Measurements from ENCODE around the gene KAT2A.

KAT2A gene

GRCh38 chr17:42131981-42132432, 10.8 kb upstream of the KAT2A start:
- no peak overlapping the region for H3K9ac ChIP-seq (ENCODE audit: low read length)
- no peaks in the 10 kb centered on the region for H3K27me3 ChIP-seq (ENCODE audit: control insufficient read depth, insufficient read depth, low read length)
- H3K27ac ChIP-seq (ENCODE audit: low read depth, low read length): no peak overlapping the region
- no peaks in the 10 kb centered on the region for H3K4me1 ChIP-seq (ENCODE audit: control insufficient read depth, insufficient read depth, low read length)
- no peak overlapping the region for H3K4me3 ChIP-seq (ENCODE audit: low read length)
- peaks cover 22% of the 10 kb centered on the region for H3K36me3 ChIP-seq (ENCODE audit: control insufficient read depth, insufficient read depth, low read length)

DNA sequence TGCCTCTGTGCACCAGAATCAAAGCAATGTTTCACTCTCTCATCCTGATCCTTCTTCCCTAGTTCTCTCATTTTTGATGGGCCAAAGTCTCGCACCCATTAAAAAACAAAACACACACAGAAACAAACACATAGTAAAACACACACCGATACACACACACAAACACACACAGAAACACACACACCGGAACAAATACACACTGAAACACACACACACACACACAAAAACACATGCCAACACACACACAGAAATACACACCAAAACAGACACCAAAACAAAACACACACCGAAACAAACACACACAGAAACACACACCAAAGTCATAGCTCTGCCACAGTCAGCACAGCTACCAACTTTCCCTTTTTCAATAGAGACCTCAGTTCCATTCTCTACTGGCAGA, 10.1 kb upstream of the KAT2A start:
- H3K4me3 ChIP-seq (ENCODE audit: low read length): no peak overlapping the region

GRCh38 chr17:42130310-42130936, 9.3 kb upstream of the KAT2A start:
- no peak overlapping the region for H3K4me3 ChIP-seq (ENCODE audit: low read length)
- no peaks in the 10 kb centered on the region for H3K4me1 ChIP-seq (ENCODE audit: control insufficient read depth, insufficient read depth, low read length)
- peak overlapping the region; percentile 20 for H3K27ac ChIP-seq (ENCODE audit: low read depth, low read length)
- peaks cover 22% of the 10 kb centered on the region for H3K36me3 ChIP-seq (ENCODE audit: control insufficient read depth, insufficient read depth, low read length)
- no peaks in the 10 kb centered on the region for H3K27me3 ChIP-seq (ENCODE audit: control insufficient read depth, insufficient read depth, low read length)
- H3K9ac ChIP-seq (ENCODE audit: low read length): no peak overlapping the region

More for the DNA sequence above, 10.1 kb upstream of the KAT2A start:
- H3K27ac ChIP-seq (ENCODE audit: low read depth, low read length): peak overlapping the region; percentile 20
- H3K36me3 ChIP-seq (ENCODE audit: control insufficient read depth, insufficient read depth, low read length): peaks cover 22% of the 10 kb centered on the region
- no peak overlapping the region for H3K9ac ChIP-seq (ENCODE audit: low read length)
- H3K27me3 ChIP-seq (ENCODE audit: control insufficient read depth, insufficient read depth, low read length): no peaks in the 10 kb centered on the region
- no peaks in the 10 kb centered on the region for H3K4me1 ChIP-seq (ENCODE audit: control insufficient read depth, insufficient read depth, low read length)

GRCh38 chr17:42129109-42129837, 8.1 kb upstream of the KAT2A start:
- peak overlapping the region; percentile 33 for H3K27ac ChIP-seq (ENCODE audit: low read depth, low read length)
- peaks cover 27% of the 10 kb centered on the region for H3K36me3 ChIP-seq (ENCODE audit: control insufficient read depth, insufficient read depth, low read length)
- no peaks in the 10 kb centered on the region for H3K27me3 ChIP-seq (ENCODE audit: control insufficient read depth, insufficient read depth, low read length)
- no peak overlapping the region for H3K4me3 ChIP-seq (ENCODE audit: low read length)
- H3K4me1 ChIP-seq (ENCODE audit: control insufficient read depth, insufficient read depth, low read length): no peaks in the 10 kb centered on the region
- no peak overlapping the region for H3K9ac ChIP-seq (ENCODE audit: low read length)

- Histone ChIP-seq H3K4me1 (ENCODE audit: control insufficient read depth, insufficient read depth, low read length) (no peaks in the 10 kb centered on the region), H3K9ac (ENCODE audit: low read length) (no peak overlapping the region), H3K27me3 (ENCODE audit: control insufficient read depth, insufficient read depth, low read length) (no peaks in the 10 kb centered on the region), H3K4me3 (ENCODE audit: low read length) (no peak overlapping the region), H3K27ac (ENCODE audit: low read depth, low read length) (no peak overlapping the region), H3K36me3 (ENCODE audit: control insufficient read depth, insufficient read depth, low read length) (peaks cover 27% of the 10 kb centered on the region)
Observed at GRCh38 chr17:42127414-42127813, 6.2 kb upstream of the KAT2A start.

DNA sequence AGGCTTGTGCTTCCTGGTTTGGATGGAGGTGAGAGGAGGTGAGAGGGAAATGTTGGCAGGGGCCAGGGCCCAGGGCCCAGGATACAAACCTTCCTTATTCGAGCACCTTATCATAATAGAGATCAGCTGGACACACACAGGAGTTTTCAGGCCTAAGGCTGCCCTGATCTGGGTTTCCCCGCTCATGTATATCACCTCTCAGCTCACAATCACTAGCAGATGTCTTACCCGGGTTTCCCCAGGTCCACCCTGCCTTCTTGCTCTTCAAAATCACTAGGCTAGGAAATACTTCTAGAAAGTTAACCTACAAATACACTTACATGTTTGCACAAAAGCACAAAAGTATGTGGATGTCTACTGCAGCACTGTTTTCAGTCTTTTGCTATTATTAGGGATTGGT, 5.7 kb upstream of the KAT2A start:
- Histone ChIP-seq H3K4me3 (ENCODE audit: low read length) (no peak overlapping the region), H3K9ac (ENCODE audit: low read length) (no peak overlapping the region), H3K36me3 (ENCODE audit: control insufficient read depth, insufficient read depth, low read length) (peaks cover 27% of the 10 kb centered on the region), H3K4me1 (ENCODE audit: control insufficient read depth, insufficient read depth, low read length) (no peaks in the 10 kb centered on the region), H3K27me3 (ENCODE audit: control insufficient read depth, insufficient read depth, low read length) (no peaks in the 10 kb centered on the region), H3K27ac (ENCODE audit: low read depth, low read length) (no peak overlapping the region)

- Histone ChIP-seq H3K36me3 (ENCODE audit: control insufficient read depth, insufficient read depth, low read length) (peaks cover 27% of the 10 kb centered on the region), H3K4me3 (ENCODE audit: low read length) (no peak overlapping the region), H3K27me3 (ENCODE audit: control insufficient read depth, insufficient read depth, low read length) (no peaks in the 10 kb centered on the region)
Observed at GRCh38 chr17:42125565-42125964, 4.4 kb upstream of the KAT2A start.

GRCh38 chr17:42124256-42124655, 3.1 kb upstream of the KAT2A start:
- no peaks in the 10 kb centered on the region for H3K4me1 ChIP-seq (ENCODE audit: control insufficient read depth, insufficient read depth, low read length)
- peaks cover 22% of the 10 kb centered on the region for H3K36me3 ChIP-seq (ENCODE audit: control insufficient read depth, insufficient read depth, low read length)
- H3K27me3 ChIP-seq (ENCODE audit: control insufficient read depth, insufficient read depth, low read length): no peaks in the 10 kb centered on the region
- H3K4me3 ChIP-seq (ENCODE audit: low read length): no peak overlapping the region
- no peak overlapping the region for H3K9ac ChIP-seq (ENCODE audit: low read length)
- H3K27ac ChIP-seq (ENCODE audit: low read depth, low read length): no peak overlapping the region

More at GRCh38 chr17:42125565-42125964, 4.4 kb upstream of the KAT2A start:
- Histone ChIP-seq H3K27ac (ENCODE audit: low read depth, low read length) (no peak overlapping the region), H3K9ac (ENCODE audit: low read length) (no peak overlapping the region), H3K4me1 (ENCODE audit: control insufficient read depth, insufficient read depth, low read length) (no peaks in the 10 kb centered on the region)

DNA sequence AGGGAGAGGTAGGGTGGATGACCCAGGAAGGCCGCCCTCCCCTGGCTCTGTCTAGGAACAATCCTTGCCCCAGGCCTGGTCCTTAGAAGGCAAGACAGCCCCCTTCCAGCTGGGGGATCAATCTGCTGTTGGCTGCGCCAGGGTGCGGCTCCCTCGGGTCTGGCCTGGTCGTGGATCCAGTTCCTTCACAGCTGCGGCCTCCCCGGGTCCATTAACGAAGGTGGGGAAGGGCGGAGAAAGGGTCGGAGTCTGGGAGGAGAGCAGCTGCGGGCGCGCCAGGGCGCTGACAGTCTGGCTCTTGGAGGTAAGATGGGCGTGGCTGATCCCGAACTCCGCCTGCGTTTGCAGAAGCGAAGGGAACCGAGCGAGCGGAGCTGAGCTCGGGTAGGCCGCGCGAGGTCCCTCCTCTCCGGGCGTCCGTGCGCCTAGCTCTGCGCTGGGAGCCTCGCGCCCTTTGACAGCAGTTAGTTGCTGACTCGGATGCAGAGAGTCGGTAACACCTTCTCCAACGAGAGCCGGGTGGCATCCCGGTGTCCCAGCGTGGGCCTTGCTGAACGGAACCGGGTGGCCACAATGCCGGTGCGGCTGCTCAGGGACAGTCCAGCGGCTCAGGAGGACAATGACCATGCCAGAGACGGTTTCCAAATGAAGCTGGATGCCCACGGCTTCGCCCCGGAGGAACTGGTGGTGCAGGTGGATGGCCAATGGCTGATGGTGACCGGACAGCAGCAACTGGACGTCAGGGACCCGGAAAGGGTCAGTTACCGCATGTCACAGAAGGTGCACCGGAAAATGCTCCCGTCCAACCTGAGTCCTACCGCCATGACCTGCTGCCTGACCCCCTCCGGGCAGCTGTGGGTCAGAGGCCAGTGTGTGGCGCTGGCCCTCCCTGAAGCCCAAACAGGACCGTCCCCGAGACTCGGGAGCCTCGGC, 1.5 kb upstream of the KAT2A start, which contains the start of gene HSPB9:
Gene HSPB9, plus strand, starts transcription at position 434 of the 933 bp plus-strand sequence. Its CDS starts 47 bp downstream, at position 481.
- no peaks in the 10 kb centered on the region for H3K27me3 ChIP-seq (ENCODE audit: control insufficient read depth, insufficient read depth, low read length)
- no peak within 1 kb of the TSS for H3K9ac ChIP-seq (ENCODE audit: low read length)
- no peaks in the 10 kb centered on the region for H3K4me1 ChIP-seq (ENCODE audit: control insufficient read depth, insufficient read depth, low read length)
- H3K27ac ChIP-seq (ENCODE audit: low read depth, low read length): peak within 1 kb of the TSS; percentile 6
- H3K4me3 ChIP-seq (ENCODE audit: low read length): peak within 1 kb of the TSS; percentile 42
- H3K36me3 ChIP-seq (ENCODE audit: control insufficient read depth, insufficient read depth, low read length): peaks cover 11% of the 10 kb centered on the region

DNA sequence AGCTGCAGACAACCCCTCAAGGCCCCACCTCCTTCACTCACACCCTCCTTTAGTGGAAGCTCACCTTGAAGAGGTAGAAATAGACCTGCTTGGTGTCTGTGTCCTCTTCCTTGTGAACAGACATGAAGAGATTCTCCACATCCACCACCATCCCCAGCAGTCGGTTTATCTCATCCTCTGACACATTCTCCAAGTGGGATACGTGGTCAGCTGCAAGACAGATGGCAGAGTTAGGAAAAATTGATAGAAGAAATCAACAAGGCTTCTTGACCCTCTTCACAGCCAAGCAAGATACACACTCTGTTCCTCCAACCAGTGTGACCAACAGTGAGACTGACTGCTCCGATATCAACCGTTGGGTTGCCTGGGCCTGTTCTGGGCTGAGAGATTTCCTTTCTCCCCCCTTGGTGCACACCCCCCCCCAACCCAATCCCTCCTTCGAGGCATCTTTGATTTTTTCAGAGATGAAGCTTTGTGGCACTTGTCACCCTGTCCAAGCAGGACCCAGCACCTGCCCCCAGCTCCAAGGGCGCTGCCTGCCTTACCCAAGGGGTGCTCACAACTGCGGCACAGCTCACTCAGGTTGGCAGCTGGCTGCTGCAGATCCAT, 902 bp downstream of the KAT2A start:
- Histone ChIP-seq H3K36me3 (ENCODE audit: control insufficient read depth, insufficient read depth, low read length) (peaks cover 8% of the 10 kb centered on the region), H3K4me1 (ENCODE audit: control insufficient read depth, insufficient read depth, low read length) (no peaks in the 10 kb centered on the region), H3K4me3 (ENCODE audit: low read length) (no peak overlapping the region), H3K9ac (ENCODE audit: low read length) (no peak overlapping the region), H3K27ac (ENCODE audit: low read depth, low read length) (no peak overlapping the region), H3K27me3 (ENCODE audit: control insufficient read depth, insufficient read depth, low read length) (no peaks in the 10 kb centered on the region)

GRCh38 chr17:42119301-42119700, 1.9 kb downstream of the KAT2A start:
- Histone ChIP-seq H3K9ac (ENCODE audit: low read length) (no peak overlapping the region), H3K27ac (ENCODE audit: low read depth, low read length) (no peak overlapping the region), H3K36me3 (ENCODE audit: control insufficient read depth, insufficient read depth, low read length) (peaks cover 3% of the 10 kb centered on the region)

DNA sequence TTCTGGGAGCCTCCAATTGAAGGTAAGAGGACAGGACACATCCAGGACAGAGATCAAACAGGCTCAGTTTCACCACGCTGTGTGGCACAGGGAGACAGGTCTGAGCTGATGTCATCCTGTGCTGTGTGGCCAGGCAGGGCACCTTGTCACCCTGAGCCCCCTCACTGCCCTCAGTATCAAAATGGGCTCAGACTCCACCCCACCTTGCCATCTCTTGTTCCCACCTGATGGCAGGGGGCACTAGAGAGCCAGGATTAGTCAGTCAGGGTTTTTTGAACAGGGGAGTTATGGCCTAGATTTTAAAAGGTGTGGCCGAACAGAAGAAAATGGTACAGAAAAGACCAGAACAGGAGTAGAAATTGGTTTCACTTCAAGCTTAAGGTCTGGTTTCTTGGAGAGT, 2.6 kb downstream of the KAT2A start:
- Histone ChIP-seq H3K9ac (ENCODE audit: low read length) (no peak overlapping the region), H3K27me3 (ENCODE audit: control insufficient read depth, insufficient read depth, low read length) (no peaks in the 10 kb centered on the region), H3K4me3 (ENCODE audit: low read length) (no peak overlapping the region), H3K4me1 (ENCODE audit: control insufficient read depth, insufficient read depth, low read length) (no peaks in the 10 kb centered on the region), H3K36me3 (ENCODE audit: control insufficient read depth, insufficient read depth, low read length) (peaks cover 2% of the 10 kb centered on the region), H3K27ac (ENCODE audit: low read depth, low read length) (no peak overlapping the region)

More at GRCh38 chr17:42119301-42119700, 1.9 kb downstream of the KAT2A start:
- H3K4me3 ChIP-seq (ENCODE audit: low read length): no peak overlapping the region
- no peaks in the 10 kb centered on the region for H3K27me3 ChIP-seq (ENCODE audit: control insufficient read depth, insufficient read depth, low read length)
- H3K4me1 ChIP-seq (ENCODE audit: control insufficient read depth, insufficient read depth, low read length): no peaks in the 10 kb centered on the region
